OCI-LY3 (cell line): ENCODE data around the gene RBCK1.

ENCODE experiments used
- EZH2phosphoT487 ChIP-seq: fragments of 200-600 bp; shearing (Covaris generic); IDR thresholded peaks from 2 replicates; pipeline ENCODE4 v1.6.1; 2018; ENCODE audit warnings: antibody characterized with exemption, mixed run types, low read depth
- TF ChIP-seq, protein P1 (sequence below): fragments of 200-600, 300-600 bp; sonication (generic); IDR thresholded peaks from 2 replicates; pipeline ENCODE4 v1.5.1; 2014; ENCODE audit warnings: antibody characterized with exemption, low read length, low read depth

DNA sequence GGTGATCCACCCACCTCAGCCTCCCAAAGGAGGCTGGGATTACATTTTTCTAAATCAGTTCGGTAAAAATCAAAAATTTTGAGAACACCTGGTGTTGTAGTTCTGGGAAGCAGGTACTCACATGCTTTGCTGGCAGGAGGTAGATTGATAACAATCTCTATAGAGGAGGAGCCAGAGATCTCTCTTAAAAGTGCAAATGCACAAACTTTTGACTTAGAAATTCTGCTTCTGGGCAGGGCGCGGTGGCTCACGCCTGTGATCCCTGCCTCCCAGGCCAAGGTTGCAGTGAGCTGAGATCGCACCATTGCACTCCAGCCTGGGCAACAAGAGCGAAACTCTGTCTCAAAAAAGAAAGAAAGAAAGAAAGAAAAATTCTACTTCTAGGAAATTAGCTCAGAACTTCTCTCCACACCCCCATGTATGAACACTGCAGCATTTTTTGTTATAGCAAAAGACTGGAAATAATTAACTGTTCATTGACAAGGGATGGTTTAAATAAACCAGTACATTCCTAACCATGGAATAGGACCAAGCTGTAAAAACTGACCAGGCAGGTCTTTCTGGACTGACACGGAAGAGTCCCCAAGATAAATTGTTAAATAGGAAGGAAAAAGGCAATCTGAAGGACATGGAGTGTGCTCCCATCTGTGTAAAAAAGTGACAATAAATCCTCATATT, 41.9 kb upstream of the RBCK1 start:
- TF ChIP-seq, protein P1, sequence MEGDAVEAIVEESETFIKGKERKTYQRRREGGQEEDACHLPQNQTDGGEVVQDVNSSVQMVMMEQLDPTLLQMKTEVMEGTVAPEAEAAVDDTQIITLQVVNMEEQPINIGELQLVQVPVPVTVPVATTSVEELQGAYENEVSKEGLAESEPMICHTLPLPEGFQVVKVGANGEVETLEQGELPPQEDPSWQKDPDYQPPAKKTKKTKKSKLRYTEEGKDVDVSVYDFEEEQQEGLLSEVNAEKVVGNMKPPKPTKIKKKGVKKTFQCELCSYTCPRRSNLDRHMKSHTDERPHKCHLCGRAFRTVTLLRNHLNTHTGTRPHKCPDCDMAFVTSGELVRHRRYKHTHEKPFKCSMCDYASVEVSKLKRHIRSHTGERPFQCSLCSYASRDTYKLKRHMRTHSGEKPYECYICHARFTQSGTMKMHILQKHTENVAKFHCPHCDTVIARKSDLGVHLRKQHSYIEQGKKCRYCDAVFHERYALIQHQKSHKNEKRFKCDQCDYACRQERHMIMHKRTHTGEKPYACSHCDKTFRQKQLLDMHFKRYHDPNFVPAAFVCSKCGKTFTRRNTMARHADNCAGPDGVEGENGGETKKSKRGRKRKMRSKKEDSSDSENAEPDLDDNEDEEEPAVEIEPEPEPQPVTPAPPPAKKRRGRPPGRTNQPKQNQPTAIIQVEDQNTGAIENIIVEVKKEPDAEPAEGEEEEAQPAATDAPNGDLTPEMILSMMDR: no peak
- TF ChIP-seq EZH2phosphoT487: no peak
